HG02938 (cell line): ENCODE results near the gene PCDHGA4.
"Not testable (repeated sequence)": the region's sequence is repeated elsewhere in the genome, so short reads cannot be mapped to it uniquely, and the experiment has no call there.

Experiments
- ATAC-seq: cut with Tn5 transposase; IDR thresholded peaks from one replicate; pipeline ENCODE4 v1.9.1; 2021; ENCODE audit warnings: mild to moderate bottlenecking, moderate library complexity; ENCODE audit not compliant: unreplicated experiment

PCDHGA4 gene

DNA sequence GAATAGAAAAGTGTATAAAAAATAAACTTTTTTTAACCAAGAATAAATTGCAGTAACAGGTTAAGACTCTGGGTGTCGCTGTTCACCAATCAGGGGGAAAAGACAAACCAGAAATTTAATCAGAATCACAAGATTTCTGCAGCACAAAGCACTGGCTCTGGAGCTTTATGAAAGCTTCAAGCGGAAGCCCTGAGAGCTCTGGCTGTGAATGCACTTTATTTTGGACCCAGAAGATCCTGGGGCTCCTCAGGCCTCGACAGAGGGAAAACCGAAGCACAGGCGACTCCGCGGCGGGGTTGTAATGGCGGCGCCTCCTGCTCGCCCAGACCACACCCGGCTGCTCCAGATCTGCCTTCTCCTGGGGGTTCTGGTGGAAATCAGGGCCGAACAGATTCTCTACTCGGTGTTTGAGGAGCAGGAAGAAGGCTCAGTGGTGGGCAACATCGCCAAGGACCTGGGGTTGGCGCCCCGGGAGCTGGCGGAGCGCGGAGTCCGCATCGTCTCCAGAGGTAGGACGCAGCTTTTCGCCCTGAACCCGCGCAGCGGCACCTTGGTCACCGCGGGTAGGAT lies at the start of gene PCDHGA4:
TSS of gene PCDHGA4 (plus strand) at position 122 of the 570 bp plus-strand sequence. CDS start at position 209, 87 bp downstream.
- no peak for ATAC-seq

DNA sequence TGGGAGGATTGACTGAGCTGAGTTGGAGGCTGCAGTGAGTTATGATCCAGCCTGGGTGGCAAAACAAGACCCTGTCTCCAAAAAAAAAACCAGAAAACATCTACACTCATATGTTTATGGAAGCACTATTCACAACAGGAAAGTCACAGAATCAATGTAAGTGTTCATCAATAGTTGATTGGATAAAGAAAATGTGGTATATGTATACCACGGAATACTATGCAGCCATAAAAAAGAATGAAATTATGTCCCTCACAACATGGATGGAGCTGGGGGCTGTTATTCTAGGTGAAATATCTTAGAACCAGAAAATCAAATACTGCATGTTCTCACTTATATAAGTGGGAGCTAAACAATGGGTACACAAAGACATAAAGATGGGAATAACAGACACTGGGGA lies 48.2 kb upstream of the PCDHGA4 start:
- no peak for ATAC-seq

DNA sequence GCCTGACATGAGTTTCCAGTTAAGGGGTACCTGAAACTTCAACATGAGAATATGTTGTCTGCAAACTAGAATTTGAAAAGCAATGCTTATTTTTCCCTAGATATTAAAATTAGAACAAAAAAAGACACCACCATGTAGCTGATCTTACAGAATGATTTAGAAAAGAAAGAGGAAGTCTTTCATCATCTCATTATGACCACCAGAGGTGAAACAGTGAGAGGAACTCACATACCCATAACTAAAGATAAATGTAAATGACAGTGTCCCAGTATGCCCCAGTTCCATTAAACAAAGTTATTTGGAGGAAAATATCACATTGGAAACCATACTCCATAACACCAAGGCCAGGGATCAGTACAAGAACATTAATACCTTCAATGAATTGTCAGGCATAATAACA lies 41.1 kb upstream of the PCDHGA4 start:
- no peak for ATAC-seq

DNA sequence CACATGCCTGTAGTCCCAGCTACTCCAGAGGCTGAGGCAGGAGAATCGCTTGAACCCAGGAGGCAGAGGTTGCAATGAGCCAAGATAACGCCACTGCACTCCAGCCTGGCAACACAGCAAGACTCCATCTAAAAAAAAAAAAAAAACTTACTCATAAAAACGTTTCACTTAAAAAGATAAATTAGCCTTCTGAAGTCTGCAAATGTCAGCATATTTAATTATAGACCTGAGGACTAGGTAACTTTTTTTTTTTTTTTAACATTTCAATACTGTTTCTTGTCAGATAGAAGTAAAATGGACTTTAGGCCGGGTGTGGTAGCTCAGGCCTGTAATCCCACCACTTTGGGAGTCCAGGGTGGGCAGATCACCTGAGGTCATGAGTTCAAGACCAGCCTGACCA lies 37.9 kb upstream of the PCDHGA4 start:
- not testable (repeated sequence) for ATAC-seq

GRCh38 chr5:141319202-141319601 lies 35.6 kb upstream of the PCDHGA4 start:
- no peak for ATAC-seq

DNA sequence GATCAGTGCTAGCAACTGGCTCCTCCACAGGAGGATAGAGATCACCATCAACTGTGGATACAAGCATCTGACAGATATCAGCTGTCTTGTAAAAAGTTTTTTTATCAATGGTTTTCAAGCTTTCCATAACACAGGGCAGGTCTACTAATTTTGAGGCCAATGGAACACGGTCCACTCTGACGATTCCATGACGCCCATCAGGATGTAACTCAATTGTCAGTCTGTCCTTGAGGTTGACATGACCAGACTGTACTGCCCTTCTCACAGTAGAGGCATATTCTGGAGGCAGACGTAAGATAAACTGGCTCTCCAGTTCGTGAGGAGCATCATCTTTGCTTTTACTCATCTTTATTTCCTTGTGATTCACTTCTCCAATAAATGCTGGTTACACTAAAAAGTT lies 35.1 kb upstream of the PCDHGA4 start:
- ATAC-seq = no peak

GRCh38 chr5:141320225-141321169 lies 34.3 kb upstream of the PCDHGA4 start, which contains the start of gene TAF7:
TAF7 (minus strand) TSS chr5:141320784; CDS start chr5:141320044, 740 bp downstream.
- peak; percentile 91 for ATAC-seq

- no peak for ATAC-seq
Observed at GRCh38 chr5:141322261-141322660, 32.6 kb upstream of the PCDHGA4 start.

DNA sequence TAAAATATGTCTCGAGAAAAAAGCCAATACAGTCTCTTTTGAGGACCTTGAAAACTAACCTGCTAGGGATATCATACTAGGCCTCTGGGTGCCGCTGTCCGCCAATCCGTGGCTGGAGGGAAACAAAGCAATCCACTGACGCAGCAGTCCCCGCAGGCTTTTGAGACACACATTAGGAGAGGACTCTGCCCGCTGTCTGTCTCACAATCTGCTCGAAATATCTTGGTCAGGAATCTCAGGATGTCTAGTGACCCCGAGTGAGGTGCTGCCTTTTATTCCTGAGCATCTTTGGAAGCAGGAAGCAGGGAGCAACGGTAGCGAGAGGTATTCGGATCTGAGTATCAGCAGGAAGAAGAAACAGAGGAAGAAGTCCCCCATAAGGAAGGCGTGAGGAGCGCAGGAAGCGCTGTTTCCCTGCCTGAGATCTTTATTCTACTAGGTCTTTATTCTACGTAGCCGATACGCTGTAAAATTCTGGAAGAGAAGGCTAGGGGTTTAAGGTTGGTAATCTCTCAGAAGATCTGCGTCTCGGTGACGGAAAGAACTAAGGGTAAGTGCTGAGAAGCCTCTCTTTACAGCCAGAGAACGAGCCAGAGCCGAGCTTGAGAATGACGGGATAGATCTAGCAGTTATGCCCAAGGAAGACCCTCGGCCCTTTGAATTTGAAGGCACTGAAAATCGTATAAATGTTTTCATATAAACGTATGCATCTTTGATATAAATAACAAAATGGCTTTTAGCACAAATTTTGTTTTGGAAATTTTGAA lies 28.6 kb upstream of the PCDHGA4 start:
- peak; percentile 82 for ATAC-seq

GRCh38 chr5:141328231-141328630 lies 26.6 kb upstream of the PCDHGA4 start:
- ATAC-seq = no peak

DNA sequence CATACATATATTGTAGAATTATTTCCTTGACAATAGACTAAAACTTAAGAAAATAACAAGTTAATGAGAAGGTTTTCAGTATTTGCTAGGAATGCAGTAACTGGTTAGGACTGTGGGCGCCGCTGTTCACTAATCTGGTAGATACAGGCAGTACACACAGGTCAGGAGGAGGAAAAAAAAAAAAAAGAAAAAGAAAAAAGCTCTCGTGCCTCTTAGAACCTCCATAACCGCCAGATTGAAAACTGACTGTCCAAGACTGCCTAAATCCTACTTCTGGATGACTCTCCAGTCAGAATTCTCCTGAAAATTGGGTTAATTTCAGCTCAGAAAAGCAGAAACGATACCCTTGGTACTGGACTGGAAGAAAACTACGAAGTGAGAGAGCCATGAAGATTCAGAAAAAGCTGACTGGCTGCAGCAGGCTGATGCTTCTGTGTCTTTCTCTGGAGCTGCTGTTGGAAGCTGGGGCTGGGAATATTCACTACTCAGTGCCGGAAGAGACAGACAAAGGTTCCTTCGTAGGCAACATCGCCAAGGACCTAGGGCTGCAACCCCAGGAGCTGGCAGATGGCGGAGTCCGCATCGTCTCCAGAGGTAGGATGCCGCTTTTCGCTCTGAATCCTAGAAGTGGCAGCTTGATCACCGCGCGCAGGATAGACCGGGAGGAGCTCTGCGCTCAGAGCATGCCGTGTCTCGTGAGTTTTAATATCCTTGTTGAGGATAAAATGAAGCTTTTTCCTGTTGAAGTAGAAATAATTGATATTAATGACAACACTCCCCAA lies 24.3 kb upstream of the PCDHGA4 start, which contains the start of gene PCDHGA1:
TSS of gene PCDHGA1 (plus strand) at position 216 of the 782 bp plus-strand sequence.
- no peak for ATAC-seq

DNA sequence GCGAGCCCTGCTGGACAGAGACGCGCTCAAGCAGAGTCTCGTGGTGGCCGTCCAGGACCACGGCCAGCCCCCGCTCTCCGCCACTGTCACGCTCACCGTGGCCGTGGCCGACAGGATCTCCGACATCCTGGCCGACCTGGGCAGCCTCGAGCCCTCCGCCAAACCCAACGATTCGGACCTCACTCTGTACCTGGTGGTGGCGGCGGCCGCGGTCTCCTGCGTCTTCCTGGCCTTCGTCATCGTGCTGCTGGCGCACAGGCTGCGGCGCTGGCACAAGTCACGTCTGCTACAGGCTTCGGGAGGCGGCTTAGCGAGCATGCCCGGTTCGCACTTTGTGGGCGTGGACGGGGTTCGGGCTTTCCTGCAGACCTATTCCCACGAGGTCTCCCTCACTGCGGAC lies 22.2 kb upstream of the PCDHGA4 start:
- ATAC-seq = not testable (repeated sequence)

DNA sequence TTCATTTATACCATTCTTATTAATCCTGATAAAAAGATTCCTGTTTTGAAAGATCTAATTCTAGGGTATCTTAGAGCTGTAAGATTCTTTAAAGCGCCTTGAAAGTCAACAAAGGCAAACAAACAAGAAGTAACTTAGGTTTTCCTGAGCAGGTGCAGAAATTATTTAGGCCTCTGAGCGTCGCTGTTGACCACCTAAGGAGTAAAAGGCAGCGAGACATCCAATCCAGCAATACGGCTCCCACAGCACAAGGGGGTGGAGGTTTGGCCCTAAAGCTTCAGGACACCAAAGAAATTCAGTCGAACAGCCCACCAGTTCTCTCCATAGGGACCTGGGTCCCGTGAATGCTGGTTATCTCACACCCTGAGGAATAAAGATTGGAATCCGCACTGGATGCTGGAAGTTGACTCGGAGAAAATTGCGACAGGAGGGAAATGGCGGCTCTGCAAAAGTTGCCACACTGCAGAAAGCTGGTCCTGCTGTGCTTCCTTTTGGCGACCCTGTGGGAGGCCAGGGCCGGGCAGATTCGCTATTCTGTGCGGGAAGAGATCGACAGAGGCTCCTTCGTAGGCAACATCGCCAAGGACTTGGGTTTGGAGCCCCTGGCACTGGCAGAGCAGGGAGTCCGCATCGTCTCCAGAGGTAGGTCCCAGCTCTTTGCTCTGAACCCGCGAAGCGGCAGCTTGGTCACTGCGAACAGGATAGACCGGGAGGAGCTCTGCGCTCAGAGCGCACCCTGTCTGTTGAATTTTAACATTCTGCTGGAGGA lies 16.1 kb upstream of the PCDHGA4 start, which contains the start of gene PCDHGA2:
TSS of gene PCDHGA2 (plus strand) at position 223 of the 769 bp plus-strand sequence.
- no peak for ATAC-seq

GRCh38 chr5:141340781-141341354 lies 14.0 kb upstream of the PCDHGA4 start:
- ATAC-seq = not testable (repeated sequence)

DNA sequence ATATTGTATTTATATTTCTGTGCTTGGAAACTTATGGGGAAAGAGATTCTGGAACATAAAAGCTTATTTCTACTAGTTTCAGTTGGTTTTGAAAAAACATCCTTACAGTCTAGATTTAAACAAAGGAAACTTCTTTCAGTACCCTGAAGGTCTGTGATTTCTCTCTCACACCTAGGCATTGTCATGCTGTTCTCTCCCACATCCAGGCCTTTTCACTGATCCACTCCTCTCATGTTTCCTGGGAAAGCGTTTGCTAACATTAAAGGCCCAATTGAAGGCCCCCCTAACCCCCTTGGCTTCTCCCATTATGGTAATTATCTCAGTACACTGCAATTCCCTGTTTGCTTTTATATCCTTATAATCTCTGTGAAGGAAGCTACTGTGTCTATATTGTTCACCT lies 12.0 kb upstream of the PCDHGA4 start:
- ATAC-seq = no peak

GRCh38 chr5:141343242-141343952 lies 11.4 kb upstream of the PCDHGA4 start, which contains the start of gene PCDHGA3:
PCDHGA3 (plus strand) TSS chr5:141343829; CDS start chr5:141344034, 205 bp downstream.
- no peak for ATAC-seq

DNA sequence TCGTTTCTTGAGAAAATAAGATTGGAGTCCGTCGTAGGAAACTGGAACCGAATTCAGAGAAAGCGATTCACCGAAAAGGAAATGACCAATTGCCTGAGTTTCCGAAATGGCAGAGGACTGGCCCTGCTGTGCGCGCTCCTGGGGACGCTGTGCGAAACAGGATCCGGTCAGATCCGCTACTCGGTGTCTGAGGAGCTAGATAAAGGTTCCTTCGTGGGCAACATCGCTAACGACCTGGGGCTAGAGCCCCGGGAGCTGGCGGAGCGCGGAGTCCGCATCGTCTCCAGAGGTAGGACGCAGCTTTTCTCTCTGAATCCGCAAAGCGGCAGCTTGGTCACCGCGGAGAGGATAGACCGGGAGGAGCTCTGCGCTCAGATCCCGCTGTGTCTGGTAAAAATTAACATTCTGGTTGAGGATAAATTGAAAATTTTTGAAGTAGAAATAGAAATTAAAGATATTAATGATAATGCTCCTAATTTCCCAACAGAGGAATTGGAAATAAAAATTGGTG lies 10.8 kb upstream of the PCDHGA4 start:
- ATAC-seq = no peak

DNA sequence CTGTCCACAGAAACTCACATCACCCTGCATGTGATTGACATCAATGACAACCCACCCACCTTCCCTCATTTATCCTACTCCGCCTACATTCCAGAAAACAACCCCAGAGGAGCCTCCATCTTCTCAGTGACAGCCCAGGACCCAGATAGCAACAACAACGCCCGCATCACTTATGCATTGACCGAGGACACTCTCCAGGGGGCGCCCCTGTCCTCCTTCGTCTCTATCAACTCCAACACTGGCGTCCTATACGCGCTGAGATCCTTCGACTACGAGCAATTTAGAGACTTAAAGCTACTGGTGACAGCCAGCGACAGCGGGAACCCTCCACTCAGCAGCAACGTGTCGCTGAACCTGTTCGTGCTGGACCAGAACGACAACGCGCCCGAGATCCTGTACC lies 9.5 kb upstream of the PCDHGA4 start:
- no peak for ATAC-seq
